Epidermal melanocyte (primary cell): Measurements from ENCODE around the gene MARS1.

ENCODE experiments used
- DNase-seq: peaks from one replicate; pipeline ENCODE4 v3.0.0; 2011; ENCODE audit warnings: low spot score; ENCODE audit not compliant: insufficient read length

MARS1 gene

GRCh38 chr12:57456737-57457490 lies 31.0 kb upstream of the MARS1 start:
- no peak for DNase-seq

- no peak for DNase-seq
These were observed 29.2 kb upstream of the MARS1 start for GRCh38 chr12:57458665-57459054.

GRCh38 chr12:57459055-57459749 lies 28.7 kb upstream of the MARS1 start:
- DNase-seq: peak; percentile 80

- DNase-seq: no peak
These were observed 28.0 kb upstream of the MARS1 start, which contains the start of gene GLI1 for GRCh38 chr12:57459750-57460467. TSS of gene GLI1 (plus strand) at chr12:57459785. CDS start at chr12:57463692, 3,907 bp downstream.

GRCh38 chr12:57460468-57460784 lies 27.4 kb upstream of the MARS1 start:
- no peak for DNase-seq

GRCh38 chr12:57460841-57461275 lies 27.0 kb upstream of the MARS1 start:
- no peak for DNase-seq

- no peak for DNase-seq
These were observed 26.5 kb upstream of the MARS1 start for GRCh38 chr12:57461276-57461916.

- no peak for DNase-seq
These were observed 26.0 kb upstream of the MARS1 start for GRCh38 chr12:57461917-57462250.

GRCh38 chr12:57462251-57462911 lies 25.5 kb upstream of the MARS1 start:
- peak; percentile 94 for DNase-seq

- DNase-seq: no peak
These were observed 25.0 kb upstream of the MARS1 start for GRCh38 chr12:57462912-57463253.

GRCh38 chr12:57464569-57464968 lies 23.3 kb upstream of the MARS1 start:
- no peak for DNase-seq

GRCh38 chr12:57465030-57465746 lies 22.7 kb upstream of the MARS1 start:
- DNase-seq: no peak

GRCh38 chr12:57465747-57466505 lies 21.9 kb upstream of the MARS1 start:
- DNase-seq: no peak

- DNase-seq: no peak
These were observed 20.5 kb upstream of the MARS1 start for GRCh38 chr12:57467212-57467874.

GRCh38 chr12:57467915-57468314 lies 20.0 kb upstream of the MARS1 start:
- no peak for DNase-seq

GRCh38 chr12:57469296-57470164 lies 18.3 kb upstream of the MARS1 start:
- no peak for DNase-seq

- no peak for DNase-seq
These were observed 17.4 kb upstream of the MARS1 start for GRCh38 chr12:57470286-57470969.
